Stromal cell of bone marrow (primary cell): ENCODE data around the gene UGT1A8.
"Not testable (repeated sequence)": the region's sequence is repeated elsewhere in the genome, so short reads cannot be mapped to it uniquely, and the experiment has no call there.

Experiments
- DNase-seq: peaks from one replicate; pipeline ENCODE4 v3.0.0-alpha.2; 2012; ENCODE audit warnings: low read depth

UGT1A8 gene

GRCh38 chr2:233686928-233687327 lies 69.5 kb downstream of the UGT1A8 start:
- DNase-seq, result no peak

GRCh38 chr2:233688341-233688740 lies 70.9 kb downstream of the UGT1A8 start:
- no peak for DNase-seq

DNA sequence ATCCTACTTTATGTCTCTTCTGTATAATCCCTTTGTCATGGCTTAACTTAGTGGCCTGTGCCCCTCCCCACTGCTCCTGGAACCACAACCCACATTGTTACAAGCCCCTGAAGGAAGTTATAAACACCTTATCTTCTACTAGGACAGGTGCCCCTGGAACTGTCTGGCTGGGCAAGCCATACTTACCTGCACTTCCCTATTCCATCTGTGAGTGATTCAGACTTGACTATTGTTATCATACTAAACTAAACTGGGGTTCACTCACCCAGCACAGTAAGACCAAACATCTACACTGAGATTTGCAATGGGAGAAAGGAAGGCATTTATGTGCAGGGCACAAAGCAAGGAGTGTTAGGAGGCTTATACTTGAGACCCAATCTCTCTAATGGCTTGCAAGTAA lies 71.6 kb downstream of the UGT1A8 start:
- DNase-seq, result no peak

- DNase-seq, result no peak
Measured at GRCh38 chr2:233689501-233689900, 72.1 kb downstream of the UGT1A8 start.

DNA sequence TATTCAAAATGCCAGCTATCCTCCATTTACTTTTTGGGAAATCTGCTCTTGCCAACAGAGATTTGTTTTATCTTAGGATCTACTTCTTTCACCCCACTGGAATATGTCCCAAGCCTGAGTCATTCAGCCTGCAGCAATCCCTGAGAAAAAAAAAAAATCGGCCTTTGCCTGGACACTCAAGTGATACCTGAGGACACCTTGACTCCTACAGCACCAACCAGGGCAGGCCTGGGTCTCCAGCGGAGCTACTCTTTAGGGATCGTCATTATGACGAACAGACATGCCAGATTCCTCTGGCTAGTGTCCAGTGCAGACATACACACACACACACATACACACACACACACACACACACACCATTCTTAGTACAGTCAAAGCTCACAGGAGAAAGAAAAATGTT lies 73.0 kb downstream of the UGT1A8 start:
- no peak for DNase-seq

- no peak for DNase-seq
Measured at GRCh38 chr2:233691443-233692433, 74.3 kb downstream of the UGT1A8 start.

DNA sequence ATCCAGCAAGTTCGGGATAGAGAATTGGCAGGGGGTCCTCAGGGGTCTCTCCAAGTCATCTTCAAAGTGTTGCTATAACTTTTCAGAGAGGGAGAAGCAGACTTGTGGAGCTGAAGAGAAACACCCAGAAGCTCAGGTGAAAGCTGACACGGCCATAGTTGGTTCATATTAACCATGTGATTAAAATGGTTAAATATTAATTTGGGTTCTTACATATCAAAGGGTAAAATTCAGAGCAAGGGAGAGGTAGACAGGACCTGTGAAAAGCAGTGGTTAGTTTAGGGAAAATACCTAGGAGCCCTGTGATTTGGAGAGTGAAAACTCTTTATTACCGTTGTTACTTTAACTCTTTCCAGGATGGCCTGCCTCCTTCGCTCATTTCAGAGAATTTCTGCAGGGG lies 75.2 kb downstream of the UGT1A8 start, which contains the start of gene UGT1A6:
TSS of gene UGT1A6 (plus strand) at position 243 of the 400 bp plus-strand sequence. CDS start at position 358, 115 bp downstream.
- DNase-seq, result no peak

DNA sequence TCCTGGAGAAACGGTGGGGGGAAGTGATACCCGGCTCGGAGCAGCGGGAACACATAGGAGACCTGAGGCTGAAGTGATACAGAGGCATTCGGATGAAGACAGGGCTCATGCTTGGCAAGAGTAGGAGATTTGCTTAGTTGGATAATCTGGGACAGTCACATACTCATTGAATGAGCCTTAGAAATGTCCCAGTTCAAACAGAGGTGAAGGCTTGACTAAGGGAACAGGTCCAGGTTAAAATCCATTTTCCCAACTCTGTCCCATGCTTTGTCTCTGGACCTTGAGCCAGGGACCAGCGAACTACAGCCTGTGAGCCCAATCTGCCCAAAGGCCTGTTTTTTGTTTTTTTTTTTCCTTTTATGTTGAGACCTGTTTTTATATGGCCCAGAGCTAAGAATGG lies 76.5 kb downstream of the UGT1A8 start:
- DNase-seq, result no peak

DNA sequence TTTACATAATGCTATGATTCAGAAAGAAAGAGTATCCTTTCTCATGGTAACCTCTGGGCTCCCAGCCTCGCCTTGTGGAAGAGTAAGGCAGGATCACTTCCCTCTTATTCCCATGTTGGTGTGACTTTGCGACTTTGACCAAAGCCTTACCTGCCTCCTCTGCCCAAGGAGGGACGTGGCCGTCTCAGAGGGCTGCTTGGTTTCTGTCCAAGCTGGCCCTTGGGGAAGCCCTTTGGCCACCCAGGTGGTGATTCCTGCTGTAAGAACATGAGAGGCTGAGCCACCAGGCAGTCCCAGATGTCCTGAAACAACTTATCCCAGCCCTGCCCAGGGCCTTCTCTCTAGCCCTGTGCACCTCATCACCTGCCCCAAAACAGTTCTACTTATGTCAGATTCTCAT lies 81.3 kb downstream of the UGT1A8 start:
- no peak for DNase-seq

- no peak for DNase-seq
Measured at GRCh38 chr2:233699424-233700027, 82.1 kb downstream of the UGT1A8 start.

DNA sequence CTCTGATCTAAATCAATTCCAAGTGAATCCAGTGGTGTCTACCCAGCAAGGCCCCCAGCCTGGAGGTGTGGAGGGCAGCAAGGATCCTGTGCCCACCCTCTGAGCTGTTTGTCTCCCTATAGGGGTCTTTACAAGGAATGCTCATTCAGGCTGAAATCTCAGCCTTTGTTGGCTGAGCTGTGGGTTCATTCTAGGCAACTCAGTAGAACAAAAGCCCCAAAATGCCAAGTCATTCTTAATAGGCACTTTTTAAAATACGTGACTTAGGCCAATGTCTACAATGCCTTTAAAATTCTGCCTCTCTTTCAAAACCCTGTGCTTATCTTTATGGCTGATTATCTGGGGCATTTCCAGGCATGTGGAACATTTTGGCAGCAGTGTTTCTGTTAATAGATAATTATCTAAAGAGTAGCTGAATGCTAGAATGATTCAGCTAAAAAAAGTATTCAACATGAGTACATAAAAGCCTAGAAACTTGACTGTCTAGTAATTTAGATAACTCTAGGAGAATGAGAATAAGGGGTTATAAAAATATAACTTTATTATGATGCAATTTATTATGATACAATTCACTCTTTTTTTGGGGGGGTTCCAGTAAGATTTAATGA lies 82.7 kb downstream of the UGT1A8 start:
- DNase-seq, result peak; percentile 53

DNA sequence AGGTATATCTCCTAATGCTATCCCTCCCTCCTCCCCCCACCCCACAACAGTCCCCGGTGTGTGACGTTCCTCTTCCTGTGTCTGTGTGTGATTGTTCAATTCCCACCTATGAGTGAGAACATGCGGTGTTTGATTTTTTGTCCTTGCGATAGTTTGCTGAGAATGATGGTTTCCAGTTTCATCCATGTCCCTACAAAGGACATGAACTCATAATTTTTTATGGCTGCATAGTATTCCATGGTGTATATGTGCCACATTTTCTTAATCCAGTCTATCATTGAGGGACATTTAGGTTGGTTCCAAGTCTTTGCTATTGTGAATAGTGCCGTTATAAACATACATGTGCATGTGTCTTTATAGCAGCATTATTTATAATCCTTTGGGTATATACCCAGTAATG lies 83.4 kb downstream of the UGT1A8 start:
- DNase-seq, result not testable (repeated sequence)

DNA sequence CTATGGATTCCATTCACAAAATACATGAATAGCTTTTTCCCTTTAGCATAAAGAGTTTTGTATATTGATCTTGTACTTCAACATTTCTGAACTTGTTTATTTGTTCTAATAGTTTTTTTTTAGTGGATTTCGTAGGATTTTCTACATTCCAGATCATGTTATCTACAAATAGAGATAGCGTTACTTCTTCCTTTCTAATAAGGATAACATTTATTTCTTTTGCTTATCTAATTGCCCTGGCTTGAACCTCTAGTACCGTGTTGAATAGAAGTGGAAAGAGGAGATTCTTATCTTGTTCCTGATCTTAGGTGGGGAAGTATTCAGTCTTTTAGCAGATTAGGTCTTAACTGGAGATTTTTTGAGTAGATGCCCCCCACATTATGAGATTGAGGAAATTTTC lies 84.8 kb downstream of the UGT1A8 start:
- no peak for DNase-seq

GRCh38 chr2:233705911-233706506 lies 88.6 kb downstream of the UGT1A8 start:
- DNase-seq, result no peak

- DNase-seq, result no peak
Measured at GRCh38 chr2:233706720-233707119, 89.3 kb downstream of the UGT1A8 start.

DNA sequence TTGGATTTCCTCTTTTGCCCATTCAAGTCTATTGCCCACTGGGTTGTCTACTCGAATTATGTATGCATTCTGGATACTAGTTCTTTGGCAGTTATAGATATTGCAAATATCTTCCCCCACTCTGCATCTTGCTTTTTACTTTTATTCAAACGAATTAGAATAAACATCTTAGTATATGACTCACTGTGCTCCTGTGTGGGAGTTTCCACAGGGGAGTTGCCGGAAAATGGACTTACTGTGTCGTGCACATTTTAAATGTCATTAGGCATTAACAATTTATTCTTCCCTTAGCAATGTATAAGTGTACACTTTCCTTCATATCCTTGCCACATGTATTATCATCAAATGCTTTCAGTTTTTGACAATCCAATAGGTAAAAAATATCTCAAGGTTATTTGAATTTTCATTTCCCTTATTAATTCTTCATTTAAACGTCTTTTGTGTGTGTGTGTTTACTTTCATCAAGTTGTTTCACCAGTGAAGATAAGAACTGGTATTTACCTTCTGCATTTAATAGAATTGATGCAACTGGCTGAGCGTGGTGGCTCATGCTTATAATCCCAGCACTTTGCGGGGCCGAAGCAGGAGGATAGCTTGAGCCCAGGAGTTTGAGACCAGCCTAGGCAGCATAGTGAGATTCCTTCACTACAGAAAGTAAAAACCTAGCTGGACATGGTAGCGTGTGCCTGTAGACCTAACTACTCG lies 90.7 kb downstream of the UGT1A8 start:
- DNase-seq, result no peak

- no peak for DNase-seq
Measured at GRCh38 chr2:233708942-233709341, 91.5 kb downstream of the UGT1A8 start.

DNA sequence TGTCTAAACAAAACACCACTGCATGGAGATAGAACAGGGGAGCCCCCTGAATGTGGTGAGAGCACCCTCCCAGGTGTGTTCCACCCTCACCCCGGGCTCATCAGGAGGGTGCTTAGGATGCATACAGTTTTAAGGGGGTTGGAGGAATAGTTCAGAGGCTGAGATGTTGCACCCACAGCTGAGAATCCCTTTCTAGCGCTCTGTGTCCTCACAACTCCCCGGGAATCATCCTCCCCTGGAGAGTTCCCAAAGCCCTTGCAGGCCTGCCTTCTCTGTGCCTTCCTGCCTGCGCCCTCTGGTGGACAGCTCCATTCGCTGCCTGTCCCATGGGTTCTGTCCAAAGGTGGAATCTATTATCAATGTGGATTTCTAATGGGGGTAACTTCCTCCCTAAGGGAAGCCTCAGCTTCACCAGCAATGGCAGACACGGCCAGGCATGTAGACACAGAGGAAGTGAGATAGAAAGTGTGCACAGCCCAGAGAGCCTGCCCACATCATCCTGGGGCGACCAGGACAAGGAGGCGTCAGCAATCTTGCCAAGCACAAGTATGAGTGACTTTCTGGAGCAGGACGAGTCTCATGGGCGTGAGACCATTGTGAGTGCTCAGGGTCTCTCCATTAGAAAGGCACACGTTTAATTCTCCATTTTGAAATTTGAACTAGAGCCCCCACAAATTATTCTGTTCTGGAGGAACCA lies 94.0 kb downstream of the UGT1A8 start:
- DNase-seq, result peak; percentile 49

- DNase-seq, result no peak
Measured at GRCh38 chr2:233712611-233713261, 95.3 kb downstream of the UGT1A8 start, which contains the start of gene UGT1A5. TSS of gene UGT1A5 (plus strand) at chr2:233712907. CDS start at chr2:233712992, 85 bp downstream.

DNA sequence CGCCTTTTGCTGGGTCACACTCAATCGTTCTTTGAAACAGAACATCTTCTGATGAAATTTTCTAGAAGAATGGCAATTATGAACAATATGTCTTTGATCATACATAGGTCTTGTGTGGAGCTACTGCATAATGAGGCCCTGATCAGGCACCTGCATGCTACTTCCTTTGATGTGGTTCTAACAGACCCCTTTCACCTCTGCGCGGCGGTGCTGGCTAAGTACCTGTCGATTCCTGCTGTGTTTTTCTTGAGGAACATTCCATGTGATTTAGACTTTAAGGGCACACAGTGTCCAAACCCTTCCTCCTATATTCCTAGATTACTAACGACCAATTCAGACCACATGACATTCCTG lies 95.8 kb downstream of the UGT1A8 start:
- no peak for DNase-seq

DNA sequence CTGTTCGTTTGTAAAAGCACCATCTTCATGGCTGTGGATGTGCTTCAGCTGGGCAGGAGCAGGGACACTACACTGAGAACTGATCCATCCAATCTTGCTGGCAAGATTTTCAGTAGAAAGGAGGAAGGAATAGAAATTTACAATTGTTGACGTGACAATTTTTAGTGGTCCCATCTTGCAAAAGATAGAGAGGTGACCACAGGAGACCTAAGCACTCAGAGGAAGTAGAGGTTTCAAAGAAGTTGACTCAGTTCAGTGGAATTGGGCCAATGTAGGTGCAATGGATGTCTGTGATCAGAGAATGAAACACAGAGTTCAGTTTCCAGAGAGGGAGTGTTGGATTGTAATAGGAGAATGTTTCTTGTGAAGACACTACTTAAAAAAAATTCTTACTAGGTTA lies 96.7 kb downstream of the UGT1A8 start:
- no peak for DNase-seq
